PC-3 (cell line): ENCODE results near the gene NXF3. TPM values are rescaled to one million over a fixed set of nuclear protein-coding genes. Genes with fewer than 3 reads are reported as not detected.
"Not testable (repeated sequence)": the region's sequence is repeated elsewhere in the genome, so short reads cannot be mapped to it uniquely, and the experiment has no call there.

Experiments
- ATAC-seq: fragments of 200-7000 bp; cut with Tn5 transposase; 2 replicates; pipeline ENCODE4 v1.9.1; 2020; ENCODE audit warnings: mild to moderate bottlenecking, moderate library complexity
- Bru-seq: library from RNA; stranded (reverse); fragments of 400-500 nt; gene quantifications from one replicate; lab custom pipeline; 2021; lab: Mats Ljungman, UMichigan
- BruChase-seq, 2 experiments: library from RNA; stranded (reverse); fragments of 400-500 nt; gene quantifications; one replicate each; lab custom pipeline; 2021; lab: Mats Ljungman, UMichigan
- BruUV-seq: library from RNA; stranded (reverse); fragments of 400-500 nt; replicated peaks from 2 replicates; lab custom pipeline; 2021; lab: Mats Ljungman, UMichigan
- CTCF ChIA-PET: fragments of 300-600 bp; sonication (Branson Sonifier 250); formaldehyde crosslinking; loops from one replicate; lab custom pipeline; 2022; ENCODE audit warnings: antibody characterized with exemption; lab: Charles Lee
- POLR2A ChIA-PET: fragments of 300-600 bp; sonication (Branson Sonifier 250); formaldehyde crosslinking; loops from one replicate; lab custom pipeline; 2022; ENCODE audit warnings: antibody characterized with exemption; ENCODE audit not compliant: unreplicated experiment; lab: Charles Lee
- DNase-seq: peaks from one replicate; pipeline ENCODE4 v3.0.0-alpha.2; 2015
- H2AFZ ChIP-seq: fragments of 300-600 bp; sonication (generic); 2 replicates; pipeline ENCODE4 v1.6.0; 2016; ENCODE audit warnings: antibody characterized with exemption, low read length
- H3F3A ChIP-seq: fragments of 300-600 bp; sonication (generic); one replicate; pipeline ENCODE4 v1.6.0; 2017; ENCODE audit warnings: antibody characterized with exemption, low read length, control low read depth, mild to moderate bottlenecking; ENCODE audit not compliant: unreplicated experiment
- H3K27ac ChIP-seq: fragments of 300-600 bp; sonication (generic); 2 replicates; pipeline ENCODE4 v1.5.1; 2016; ENCODE audit warnings: mild to moderate bottlenecking, low read length
- H3K27me3 ChIP-seq: fragments of 300-600 bp; sonication (generic); 2 replicates; pipeline ENCODE4 v1.6.1; 2016; ENCODE audit warnings: low read length, mixed read lengths
- H3K36me3 ChIP-seq: fragments of 300-600 bp; sonication (generic); 2 replicates; pipeline ENCODE4 v1.6.1; 2016; ENCODE audit warnings: low read depth, mixed run types, low read length, mixed read lengths
- H3K4me1 ChIP-seq: fragments of 300-600 bp; sonication (generic); 2 replicates; pipeline ENCODE4 v1.5.1; 2016; ENCODE audit warnings: low read length; ENCODE audit not compliant: insufficient read depth
- H3K4me2 ChIP-seq: fragments of 300-600 bp; sonication (generic); 2 replicates; pipeline ENCODE4 v1.6.0; 2016; ENCODE audit warnings: low read length
- H3K4me3 ChIP-seq: fragments of 300-600 bp; sonication (generic); 2 replicates; pipeline ENCODE4 v1.5.1; 2016; ENCODE audit warnings: mild to moderate bottlenecking, low read length, mixed read lengths
- H3K79me2 ChIP-seq: fragments of 300-600 bp; sonication (generic); 2 replicates; pipeline ENCODE4 v1.6.1; 2017; ENCODE audit warnings: low read length, mixed read lengths
- H3K9ac ChIP-seq: fragments of 300-600 bp; sonication (generic); 2 replicates; pipeline ENCODE4 v1.6.0; 2016; ENCODE audit warnings: mild to moderate bottlenecking, low read length
- H3K9me2 ChIP-seq: fragments of 300-600 bp; sonication (generic); replicated peaks from 2 replicates; pipeline ENCODE4 v1.6.1; 2016; ENCODE audit warnings: mixed run types, low read length, mixed read lengths
- H3K9me3 ChIP-seq: fragments of 300-600 bp; sonication (generic); 2 replicates; pipeline ENCODE4 v1.6.1; 2016; ENCODE audit warnings: low read length, mixed read lengths
- H4K20me1 ChIP-seq: fragments of 300-600 bp; sonication (generic); 2 replicates; pipeline ENCODE4 v1.6.1; 2016; ENCODE audit warnings: low read length, mixed read lengths
- EZH2 ChIP-seq: fragments of 300-600 bp; sonication (generic); IDR thresholded peaks from one replicate; pipeline ENCODE4 v1.6.1; 2017; ENCODE audit warnings: antibody characterized with exemption, mild to moderate bottlenecking, low read length; ENCODE audit not compliant: unreplicated experiment
- EZH2phosphoT487 ChIP-seq: fragments of 300-600 bp; sonication (generic); IDR thresholded peaks from 2 replicates; pipeline ENCODE4 v1.6.1; 2018; ENCODE audit warnings: mild to moderate bottlenecking, antibody characterized with exemption, low read length, borderline replicate concordance
- intact Hi-C: fragments of 100-400 bp; cut with micrococcal nuclease; formaldehyde crosslinking; loops from 2 replicates; pipeline ENCODE4 v1.9.0; 2023
- long read RNA-seq: library from polyadenylated mRNA; unstranded; transcript quantifications from one replicate; pipeline ENCODE4 v2.0.0, GENCODE V29; 2021; ENCODE audit not compliant: unreplicated experiment
- total RNA-seq: library from RNA; depleted of rRNA; stranded (reverse); fragments of >200 nt; gene quantifications from 2 replicates; pipeline ENCODE4 v1.2.3, GENCODE V29; 2014; rRNA removed
- TF ChIP-seq, protein P1 (sequence below): fragments of 300-600 bp; sonication (generic); conservative IDR thresholded peaks from 2 replicates; pipeline ENCODE4 v1.5.1; 2017; ENCODE audit warnings: antibody characterized with exemption, low read depth, mild to moderate bottlenecking, low read length

The NXF3 gene
- 0.15 and 1.2 TPM in 2 replicates for total RNA-seq
- Bru-seq, nascent RNA = not detected
- BruChase-seq, experiment 1, labeled RNA remaining after a 6-hour chase = percentile 10 among the genes with signal in this experiment
- BruChase-seq, experiment 2, labeled RNA remaining after a 2-hour chase = not detected
- long read RNA-seq = 0 reads

DNA sequence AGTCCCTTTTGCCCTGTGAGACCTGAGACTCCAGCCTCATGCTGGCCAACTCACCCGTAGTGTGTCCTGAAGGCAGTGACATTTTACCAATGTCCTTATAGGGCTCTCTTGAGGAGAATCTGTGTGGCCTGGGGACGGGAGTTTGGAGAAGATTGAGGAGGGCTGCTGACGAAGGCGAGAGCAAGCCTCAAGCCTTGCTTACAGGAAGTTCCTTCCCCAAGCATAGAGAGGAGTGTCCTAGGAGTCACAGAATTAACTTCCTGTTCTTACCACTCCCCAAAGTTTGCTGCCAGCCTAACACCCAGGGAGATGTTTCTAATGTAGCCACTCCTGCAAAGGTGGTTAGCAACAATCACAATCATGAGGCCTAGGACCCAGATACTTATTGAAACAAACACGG is at the start of gene NXF3:
NXF3 (minus strand) TSS at position 202 of the 400 bp plus-strand sequence; CDS start at position 82, 120 bp downstream.
- ATAC-seq = no peak

GRCh38 chrX:103136528-103136927 is 43.6 kb upstream of the NXF3 start:
- H3K27ac ChIP-seq, CTCF ChIA-PET, intact Hi-C loops, H3K4me3 ChIP-seq, H3K36me3 ChIP-seq, BruUV-seq, H3K27me3 ChIP-seq, H3F3A ChIP-seq, POLR2A ChIA-PET, H3K79me2 ChIP-seq, H3K4me1 ChIP-seq, DNase-seq, ATAC-seq, H3K9me3 ChIP-seq, H3K9ac ChIP-seq, H2AFZ ChIP-seq, H3K9me2 ChIP-seq, H4K20me1 ChIP-seq, H3K4me2 ChIP-seq: not testable (repeated sequence)

More for the DNA sequence above, at the start of gene NXF3:
- TF ChIP-seq, protein P1, sequence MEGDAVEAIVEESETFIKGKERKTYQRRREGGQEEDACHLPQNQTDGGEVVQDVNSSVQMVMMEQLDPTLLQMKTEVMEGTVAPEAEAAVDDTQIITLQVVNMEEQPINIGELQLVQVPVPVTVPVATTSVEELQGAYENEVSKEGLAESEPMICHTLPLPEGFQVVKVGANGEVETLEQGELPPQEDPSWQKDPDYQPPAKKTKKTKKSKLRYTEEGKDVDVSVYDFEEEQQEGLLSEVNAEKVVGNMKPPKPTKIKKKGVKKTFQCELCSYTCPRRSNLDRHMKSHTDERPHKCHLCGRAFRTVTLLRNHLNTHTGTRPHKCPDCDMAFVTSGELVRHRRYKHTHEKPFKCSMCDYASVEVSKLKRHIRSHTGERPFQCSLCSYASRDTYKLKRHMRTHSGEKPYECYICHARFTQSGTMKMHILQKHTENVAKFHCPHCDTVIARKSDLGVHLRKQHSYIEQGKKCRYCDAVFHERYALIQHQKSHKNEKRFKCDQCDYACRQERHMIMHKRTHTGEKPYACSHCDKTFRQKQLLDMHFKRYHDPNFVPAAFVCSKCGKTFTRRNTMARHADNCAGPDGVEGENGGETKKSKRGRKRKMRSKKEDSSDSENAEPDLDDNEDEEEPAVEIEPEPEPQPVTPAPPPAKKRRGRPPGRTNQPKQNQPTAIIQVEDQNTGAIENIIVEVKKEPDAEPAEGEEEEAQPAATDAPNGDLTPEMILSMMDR = no peak
- TF ChIP-seq EZH2phosphoT487 = no peak
- no peak for TF ChIP-seq EZH2
- CTCF ChIA-PET = no interaction called here
- Histone ChIP-seq H3K9ac (no peak within 1 kb of the TSS), H3K4me2 (no peak within 1 kb of the TSS), H3K4me3 (no peak within 1 kb of the TSS), H3K79me2 (no peaks in the 10 kb centered on the region), H4K20me1 (no peaks in the 10 kb centered on the region), H3K27ac (no peak within 1 kb of the TSS), H3K9me2 (no peaks in the 10 kb centered on the region), H3F3A (no peaks in the 10 kb centered on the region), H3K4me1 (no peaks in the 10 kb centered on the region), H3K27me3 (no peaks in the 10 kb centered on the region), H3K36me3 (no peaks in the 10 kb centered on the region), H3K9me3 (no peaks in the 10 kb centered on the region), H2AFZ (no peak within 1 kb of the TSS)
- DNase-seq = no peak
- intact Hi-C loops = no loop called here
- POLR2A ChIA-PET = no interaction called here
- BruUV-seq = no TSS peak

DNA sequence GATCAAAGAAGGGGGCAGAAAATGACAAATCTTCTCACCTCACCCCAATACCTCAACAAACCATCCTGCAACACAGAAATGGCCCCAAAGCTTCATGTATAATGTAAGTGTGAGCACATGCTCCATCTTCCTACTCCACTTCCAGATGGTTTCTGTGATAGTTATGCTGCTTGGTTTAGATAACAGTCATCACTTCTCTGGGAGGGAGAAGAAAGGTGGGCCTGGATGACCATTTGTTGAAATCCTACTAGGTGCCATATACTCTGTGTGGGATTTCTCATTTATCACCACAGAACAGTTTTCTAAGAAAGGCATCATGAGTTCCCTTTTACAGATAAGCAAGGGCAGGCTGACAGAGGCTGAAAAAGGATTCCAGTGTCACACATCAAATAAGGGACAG is 31.3 kb upstream of the NXF3 start:
- intact Hi-C loops = no loop called here
- H3K9ac ChIP-seq = no peak overlapping the region
- H3F3A ChIP-seq = no peaks in the 10 kb centered on the region
- no peaks in the 10 kb centered on the region for H3K9me2 ChIP-seq
- no peak overlapping the region for H3K4me3 ChIP-seq
- ATAC-seq = no peak
- no peak for DNase-seq
- H3K79me2 ChIP-seq = no peaks in the 10 kb centered on the region
- no peak overlapping the region for H2AFZ ChIP-seq
- no peaks in the 10 kb centered on the region for H3K36me3 ChIP-seq
- no peak overlapping the region for H3K27ac ChIP-seq
- CTCF ChIA-PET = no interaction called here
- BruUV-seq = no TSS peak
- no peaks in the 10 kb centered on the region for H3K4me1 ChIP-seq
- no peaks in the 10 kb centered on the region for H3K27me3 ChIP-seq
- no peaks in the 10 kb centered on the region for H3K9me3 ChIP-seq
- H3K4me2 ChIP-seq = no peak overlapping the region
- TF ChIP-seq, protein P1 = no peak
- TF ChIP-seq EZH2phosphoT487 (no peak), EZH2 (no peak)
- H4K20me1 ChIP-seq = no peaks in the 10 kb centered on the region
- POLR2A ChIA-PET = no interaction called here
